ENCODE measurements around the gene DLG2.

GRCh38 chr11:84990141-84990540 is 637.0 kb downstream of the DLG2 start:
- TF ChIP-seq CTCF (IDR thresholded peaks at IDR 0.05; ENCODE audit: insufficient read depth, low read depth, low read length) (no peak), EZH2 (IDR thresholded peaks at IDR 0.05; ENCODE audit: insufficient read depth, low read length) (no peak)
